A549 (cell line): ENCODE measurements around the gene NAA20. TPM values are rescaled to one million over a fixed set of nuclear protein-coding genes. Genes with fewer than 3 reads are reported as not detected.

Experiments
- ATAC-seq, 2 experiments: fragments of 200-7000 bp in 1 of 2; fragments of >200 bp in 1 of 2; cut with Nextera tagmentation in 1 of 2; cut with Tn5 transposase in 1 of 2; 3 replicates each; pipeline versions ENCODE4 v1.8.0 to v1.9.1; 2018 to 2020; ENCODE audit warnings: mild to moderate bottlenecking in 1 of 2, moderate library complexity in 1 of 2
- CTCF ChIA-PET: fragments of 300-600 bp; sonication (Branson Sonifier 250); formaldehyde crosslinking; extraction: SDS; loops from one replicate; lab custom pipeline; 2021; ENCODE audit warnings: antibody characterized with exemption, inconsistent platforms; lab: Yijun Ruan, JAX
- POLR2A ChIA-PET: fragments of 350-600 bp; formaldehyde crosslinking; extraction: SDS; loops from one replicate; lab custom pipeline; 2021; ENCODE audit warnings: antibody characterized with exemption, inconsistent platforms; lab: Yijun Ruan, JAX
- DNase-seq, 2 experiments: peaks; one replicate each; pipeline versions ENCODE4 v3.0.0 to v3.0.0-alpha.2; 2011 to 2016; ENCODE audit warnings: low read depth in 1 of 2, low spot score in 1 of 2
- FAIRE-seq: peaks from 2 replicates; lab custom pipeline; 2011; peaks lifted over from hg19 to GRCh38; lab: Jason Lieb, UNC
- H3K27ac ChIP-seq, 2 experiments: fragments of >200 bp; sonication (Bioruptor Twin); formaldehyde crosslinking; 3 replicates each; pipeline ENCODE4 v1.5.1; 2016 to 2017
- H3K4me1 ChIP-seq: fragments of >200 bp; sonication (Bioruptor Twin); formaldehyde crosslinking; 3 replicates; pipeline ENCODE4 v1.6.1; 2016
- H3K4me2 ChIP-seq: fragments of >200 bp; sonication (Bioruptor Twin); formaldehyde crosslinking; 3 replicates; pipeline ENCODE4 v1.6.1; 2016
- H3K4me3 ChIP-seq: fragments of >200 bp; sonication (Bioruptor Twin); formaldehyde crosslinking; 3 replicates; pipeline ENCODE4 v1.5.1; 2016
- H3K9me3 ChIP-seq: fragments of >200 bp; sonication (Bioruptor Twin); formaldehyde crosslinking; 3 replicates; pipeline ENCODE4 v1.6.1; 2016
- ATOH8 ChIP-seq: fragments of 250-450 bp; sonication (Bioruptor Pico); IDR thresholded peaks from 2 replicates; pipeline ENCODE4 v1.5.0; 2020; ENCODE audit warnings: low read depth, mild to moderate bottlenecking, moderate library complexity
- BCL3 ChIP-seq: fragments of >200 bp; sonication (Bioruptor Twin); formaldehyde crosslinking; IDR thresholded peaks from 3 replicates; pipeline ENCODE4 v1.6.1; 2016
- BHLHE40 ChIP-seq: IDR thresholded peaks from 2 replicates; pipeline ENCODE4 v1.6.1; 2012; ENCODE audit warnings: low read depth, low read length, inconsistent platforms
- CBX2 ChIP-seq: fragments of 200-600 bp; sonication (generic); IDR thresholded peaks from 2 replicates; pipeline ENCODE4 v1.6.1; 2016; ENCODE audit warnings: low read depth, mild to moderate bottlenecking, borderline replicate concordance
- CBX8 ChIP-seq: fragments of 200-600 bp; sonication (generic); IDR thresholded peaks from 2 replicates; pipeline ENCODE4 v1.6.1; 2016
- CTCF ChIP-seq: fragments of >200 bp; sonication (Bioruptor Twin); formaldehyde crosslinking; IDR thresholded peaks from 3 replicates; pipeline ENCODE4 v1.5.1; 2016
- EHF ChIP-seq: fragments of 250-450 bp; sonication (Bioruptor Pico); IDR thresholded peaks from 2 replicates; pipeline ENCODE4 v1.5.0; 2020; ENCODE audit warnings: mild to moderate bottlenecking
- EHMT2 ChIP-seq: fragments of 200-600 bp; sonication (generic); IDR thresholded peaks from 2 replicates; pipeline ENCODE4 v1.6.1; 2016; ENCODE audit warnings: antibody characterized with exemption, low read depth, mild to moderate bottlenecking, moderate library complexity
- EP300 ChIP-seq, 2 experiments: fragments of >200 bp; sonication (Bioruptor Twin); formaldehyde crosslinking; IDR thresholded peaks; 2 replicates in 1 of 2; 3 replicates in 1 of 2; pipeline ENCODE4 v1.6.1; 2016 to 2017
- FOSL2 ChIP-seq, 2 experiments: fragments of 450-650 bp in 1 of 2; fragments of >200 bp in 1 of 2; sonication (Bioruptor Twin) in 1 of 2; formaldehyde crosslinking; IDR thresholded peaks; 2 replicates each; pipeline versions ENCODE4 v1.5.0 to v1.6.1; 2016 to 2020; ENCODE audit warnings: mild to moderate bottlenecking in 1 of 2, moderate library complexity in 1 of 2
- HDAC2 ChIP-seq: fragments of 200-600 bp; sonication (generic); IDR thresholded peaks from 2 replicates; pipeline ENCODE4 v1.6.1; 2016
- HEYL ChIP-seq: fragments of 250-450 bp; sonication (Bioruptor Pico); IDR thresholded peaks from 2 replicates; pipeline ENCODE4 v1.8.0; 2021; ENCODE audit warnings: mild to moderate bottlenecking, moderate library complexity
- HOXA7 ChIP-seq: fragments of 250-450 bp; sonication (Bioruptor Pico); IDR thresholded peaks from 2 replicates; pipeline ENCODE4 v1.5.0; 2020; ENCODE audit warnings: mild to moderate bottlenecking, moderate library complexity
- JUNB ChIP-seq: fragments of >200 bp; sonication (Bioruptor Twin); formaldehyde crosslinking; IDR thresholded peaks from 2 replicates; pipeline ENCODE4 v1.6.1; 2016
- KDM5A ChIP-seq: fragments of 200-600 bp; sonication (generic); IDR thresholded peaks from 2 replicates; pipeline ENCODE4 v1.6.1; 2016; ENCODE audit warnings: antibody characterized with exemption, mild to moderate bottlenecking
- MAFK ChIP-seq: fragments of 450-650 bp; IDR thresholded peaks from 2 replicates; pipeline ENCODE4 v1.6.1; 2014; ENCODE audit not compliant: partially characterized antibody
- MAX ChIP-seq: IDR thresholded peaks from 2 replicates; pipeline ENCODE4 v1.6.1; 2012
- NFE2L2 ChIP-seq: fragments of 150-350 bp; conservative IDR thresholded peaks from 2 replicates; pipeline ENCODE4 v1.6.1; 2014; ENCODE audit warnings: low read length
- PHF8 ChIP-seq: fragments of 200-600 bp; sonication (generic); IDR thresholded peaks from 2 replicates; pipeline ENCODE4 v1.6.1; 2016; ENCODE audit warnings: low read depth, mild to moderate bottlenecking, antibody characterized with exemption, moderate library complexity, borderline replicate concordance
- POLR2A ChIP-seq: IDR thresholded peaks from 2 replicates; pipeline ENCODE4 v1.6.1; 2012; ENCODE audit warnings: mild to moderate bottlenecking, low read length
- RCOR1 ChIP-seq: fragments of 150-350 bp; IDR thresholded peaks from 2 replicates; pipeline ENCODE4 v1.6.1; 2014; ENCODE audit warnings: antibody characterized with exemption, low read length, low read depth
- RNF2 ChIP-seq: fragments of 200-600 bp; sonication (generic); IDR thresholded peaks from 2 replicates; pipeline ENCODE4 v1.6.1; 2016; ENCODE audit warnings: low read depth, mild to moderate bottlenecking, antibody characterized with exemption, moderate library complexity, borderline replicate concordance
- SMC3 ChIP-seq: fragments of >200 bp; sonication (Bioruptor Twin); formaldehyde crosslinking; IDR thresholded peaks from 3 replicates; pipeline ENCODE4 v1.6.1; 2018; ENCODE audit warnings: inconsistent platforms
- TP53 ChIP-seq: fragments of 250-450 bp; sonication (Bioruptor Pico); IDR thresholded peaks from 2 replicates; pipeline ENCODE4 v1.5.0; 2021; ENCODE audit warnings: mild to moderate bottlenecking, moderate library complexity
- ZSCAN20 ChIP-seq: fragments of 250-450 bp; sonication (Bioruptor Pico); IDR thresholded peaks from 2 replicates; pipeline ENCODE4 v1.8.0; 2022; ENCODE audit warnings: mild to moderate bottlenecking, moderate library complexity
- WGBS: methylation state at CpG from one replicate; pipeline ENCODE4 v1.1.6; 2017; ENCODE audit errors: missing lambda C conversion rate; 5-methylcytosine and 5-hydroxymethylcytosine counted together
- polyA plus RNA-seq, 4 experiments: library from polyadenylated mRNA; depleted of rRNA in 3 of 4; stranded (reverse); fragments of >200 nt; fragmentation: RNase III in 1 of 4; extraction: RNeasy Plus Mini Kit Qiagen cat#74134 plus additional on column Dnase treatment in 1 of 4; gene quantifications; 2 replicates in 3 of 4; 3 replicates in 1 of 4; pipeline ENCODE4 v1.2.3, GENCODE V29; 2011 to 2017

NAA20 gene
- polyA plus RNA-seq, 2 of the 4 experiments (the other 2 are of a cell fraction) = 175 to 219 TPM

- Histone ChIP-seq H3K4me3 (no peak overlapping the region), H3K4me1 (peaks cover 22% of the 10 kb centered on the region), H3K9me3 (no peaks in the 10 kb centered on the region), H3K27ac (no peak overlapping the region), H3K4me2 (no peak overlapping the region)
- WGBS = 82% methylated on average over 7 of the region's 7 CpGs
- FAIRE-seq (no peak), DNase-seq (no peak), ATAC-seq (no peak)
- ChIA-PET POLR2A (no interaction called here), CTCF (no interaction called here)
- TF ChIP-seq TP53 (CRISPR knock-in tag) = no peak
These were observed 4.7 kb downstream of the NAA20 start for GRCh38 chr20:20021835-20022234.

- Histone ChIP-seq H3K4me2 (no peak overlapping the region), H3K4me1 (peaks cover 22% of the 10 kb centered on the region), H3K27ac (no peak overlapping the region), H3K9me3 (no peaks in the 10 kb centered on the region), H3K4me3 (no peak overlapping the region)
- POLR2A ChIA-PET = no interaction called here
- TF ChIP-seq ZSCAN20 (CRISPR knock-in tag) = no peak
- no peak for TF ChIP-seq KDM5A
- TF ChIP-seq MAX = no peak
- no peak for TF ChIP-seq SMC3
- TF ChIP-seq FOSL2 (IDR thresholded peaks at IDR 0.05) = no peak
- no peak for TF ChIP-seq FOSL2 (CRISPR knock-in tag; IDR thresholded peaks at IDR 0.05)
- no peak for TF ChIP-seq EHF (CRISPR knock-in tag)
- no peak for TF ChIP-seq MAFK
- TF ChIP-seq NFE2L2 = no peak
- DNase-seq (no peak), ATAC-seq (no peak), FAIRE-seq (no peak)
- CTCF ChIA-PET = no interaction called here
These were observed 5.3 kb downstream of the NAA20 start for GRCh38 chr20:20022498-20022897.

- H3K4me2 ChIP-seq = no peak overlapping the region
- FAIRE-seq = no peak
- no peaks in the 10 kb centered on the region for H3K9me3 ChIP-seq
- no peak overlapping the region for H3K27ac ChIP-seq
- DNase-seq = no peak
- WGBS = 91% methylated on average over 3 of the region's 3 CpGs
- no peak for ATAC-seq
- TF ChIP-seq NFE2L2 (no peak), BCL3 (no peak), CTCF (no peak), RCOR1 (no peak), RNF2 (no peak), CBX8 (no peak), SMC3 (no peak), ATOH8 (CRISPR knock-in tag) (no peak), PHF8 (no peak), HEYL (CRISPR knock-in tag) (no peak), HOXA7 (CRISPR knock-in tag) (no peak), MAFK (no peak), POLR2A (no peak), BHLHE40 (no peak), FOSL2 (IDR thresholded peaks at IDR 0.05) (no peak), FOSL2 (CRISPR knock-in tag; IDR thresholded peaks at IDR 0.05) (no peak), EP300 (IDR thresholded peaks at IDR 0.05) (no peak), JUNB (no peak), EHMT2 (no peak), HDAC2 (no peak), CBX2 (no peak)
- ChIA-PET CTCF (no interaction called here), POLR2A (no interaction called here)
- no peak overlapping the region for H3K4me3 ChIP-seq
- H3K4me1 ChIP-seq = peaks cover 18% of the 10 kb centered on the region
These were observed 6.2 kb downstream of the NAA20 start for GRCh38 chr20:20023395-20023794.
